Inflammatory macrophage treated with lipopolysaccharide for 4 hours (primary cell): ENCODE results near the gene JARID2.
"Not testable (repeated sequence)": the region's sequence is repeated elsewhere in the genome, so short reads cannot be mapped to it uniquely, and the experiment has no call there.

Experiments
- DNase-seq: peaks from one replicate; pipeline ENCODE4 v3.0.0-alpha.2; 2020

Gene JARID2

DNA sequence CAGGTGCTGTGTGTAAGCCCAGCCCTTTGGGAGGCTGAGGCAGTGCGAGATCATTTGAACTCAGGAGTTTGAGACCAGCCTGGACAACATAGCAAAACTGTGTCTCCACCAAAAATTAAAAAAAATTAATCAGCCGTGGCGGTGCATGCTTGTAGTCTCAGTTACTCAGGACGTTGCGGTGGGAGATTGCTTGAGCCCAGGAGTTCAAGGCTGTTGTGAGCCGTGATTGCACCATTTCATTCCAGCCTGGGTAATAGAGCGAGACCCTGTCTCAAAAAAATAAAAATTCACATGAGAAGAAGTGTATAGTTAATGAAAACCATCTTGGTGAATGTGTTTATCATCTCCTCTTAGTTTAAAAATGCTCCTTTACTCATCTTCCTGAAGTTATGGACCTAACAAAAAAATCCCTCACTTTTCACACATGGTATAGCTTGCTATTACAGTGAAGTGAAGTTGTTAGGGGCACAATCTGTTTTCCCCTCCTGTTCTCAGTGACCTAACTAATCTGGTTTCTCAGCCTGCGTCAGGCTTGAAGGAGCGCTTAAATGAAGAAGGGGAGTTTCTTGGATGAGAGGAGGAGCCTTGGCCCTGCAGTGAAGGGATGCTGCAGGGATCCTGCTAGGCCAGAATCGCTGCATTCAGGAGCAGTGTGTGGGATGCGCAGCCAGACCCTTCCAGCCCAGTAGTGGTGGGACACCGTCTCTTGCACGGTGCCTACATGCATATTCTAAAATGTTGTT is 45.3 kb downstream of the JARID2 start:
- no peak for DNase-seq

DNA sequence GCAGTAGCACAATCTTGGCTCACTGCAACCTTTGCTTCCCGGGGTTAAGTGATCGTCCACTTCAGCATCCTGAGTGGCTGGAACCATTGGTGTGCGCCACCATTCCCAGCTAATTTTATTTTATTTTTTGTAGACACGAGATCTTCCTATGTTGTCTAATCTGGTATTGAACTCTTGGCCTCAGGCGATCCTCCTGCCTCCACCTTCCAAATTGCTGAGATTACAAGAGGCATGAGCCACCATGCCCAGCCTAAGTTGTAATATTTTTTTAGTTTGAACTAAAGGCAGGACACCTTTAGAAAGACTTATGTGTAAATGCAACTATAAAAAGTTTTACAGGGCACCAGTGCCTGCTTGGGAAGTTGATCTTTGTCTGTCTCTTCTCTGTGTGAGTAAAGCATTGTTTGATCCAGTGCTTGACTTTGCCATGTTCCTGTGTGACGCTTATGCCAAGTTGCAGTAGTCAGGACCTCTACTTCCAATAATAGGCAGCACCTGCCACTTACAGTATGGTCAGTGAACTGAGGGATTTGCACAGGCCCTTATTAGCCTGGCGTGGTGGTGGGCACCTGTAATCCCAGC is 46.9 kb downstream of the JARID2 start:
- no peak for DNase-seq

DNA sequence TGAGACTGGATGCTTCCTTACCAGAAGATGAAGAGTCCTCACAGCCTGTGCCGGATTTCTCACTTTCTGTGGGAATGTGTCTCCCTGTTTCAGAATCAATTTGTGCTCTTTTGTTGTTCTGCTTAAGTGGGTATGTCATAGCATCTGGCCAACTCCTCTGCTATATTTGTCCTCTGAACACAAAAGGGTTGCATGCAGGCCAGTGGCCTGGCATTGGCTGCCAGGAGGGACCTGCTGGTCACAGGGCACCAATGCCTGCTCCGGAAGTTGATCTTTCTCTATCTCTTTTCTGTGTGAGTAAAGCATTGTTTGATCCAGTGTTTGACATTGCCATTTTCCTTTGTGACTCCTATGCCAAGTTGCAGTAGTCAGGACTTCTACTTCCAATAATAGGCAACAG is 47.8 kb downstream of the JARID2 start:
- no peak for DNase-seq

DNA sequence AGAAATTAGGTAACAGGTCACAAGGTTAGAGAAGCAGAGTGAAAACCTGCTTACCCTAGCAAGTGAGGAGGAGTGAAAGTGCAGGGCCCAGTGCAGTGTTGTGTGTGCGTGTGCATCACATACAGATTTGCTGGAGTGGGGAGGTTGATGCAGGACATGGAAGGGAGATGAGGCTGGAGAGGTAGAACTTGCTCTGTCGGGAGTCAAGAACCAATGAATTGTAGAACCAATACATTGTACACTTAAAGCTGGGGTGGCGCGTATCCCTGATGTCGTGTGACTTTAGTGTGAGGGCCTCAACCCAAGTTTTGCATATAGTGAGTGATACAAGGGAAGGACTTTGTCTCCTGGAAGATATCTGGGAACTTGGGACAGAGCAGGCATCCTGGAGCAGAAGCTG is 48.6 kb downstream of the JARID2 start:
- DNase-seq = no peak

DNA sequence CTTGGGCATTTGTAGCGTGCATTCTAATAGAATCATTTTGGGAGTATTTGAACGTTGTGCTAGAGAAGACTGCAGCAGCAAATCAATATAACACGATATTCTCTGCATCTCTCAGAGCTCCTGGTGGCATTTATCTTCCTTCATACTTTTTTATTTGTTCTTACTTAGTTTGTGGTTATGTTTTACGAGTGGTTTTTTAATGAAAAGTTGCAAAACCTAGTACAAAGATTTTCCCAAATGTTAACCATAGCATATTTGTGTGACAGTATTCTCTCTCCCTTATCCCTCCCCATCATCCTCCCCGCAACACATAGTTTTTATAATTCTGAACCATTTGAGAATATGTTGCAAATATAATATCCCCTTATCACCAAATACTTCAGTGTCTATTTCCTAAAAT is 50.4 kb downstream of the JARID2 start:
- no peak for DNase-seq

DNA sequence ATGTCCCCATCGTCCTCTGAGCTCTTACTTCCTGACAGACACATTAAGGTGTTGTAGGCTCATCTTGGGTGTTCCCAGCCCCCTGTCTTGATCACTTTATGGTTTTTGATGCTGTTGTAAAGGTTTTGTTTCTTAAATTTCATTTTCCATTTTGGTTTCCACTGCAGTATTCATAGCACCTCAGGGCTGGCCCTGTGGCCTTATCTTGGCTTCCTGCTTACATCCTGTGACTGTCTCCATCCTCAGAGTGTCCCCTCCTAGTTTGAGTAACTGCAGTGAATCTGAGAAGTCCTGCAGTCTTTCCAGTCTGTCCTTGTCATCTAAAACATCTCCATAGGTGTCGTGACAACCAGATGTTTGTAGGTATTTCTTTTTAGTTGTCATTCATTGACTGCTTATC is 50.9 kb downstream of the JARID2 start:
- no peak for DNase-seq

DNA sequence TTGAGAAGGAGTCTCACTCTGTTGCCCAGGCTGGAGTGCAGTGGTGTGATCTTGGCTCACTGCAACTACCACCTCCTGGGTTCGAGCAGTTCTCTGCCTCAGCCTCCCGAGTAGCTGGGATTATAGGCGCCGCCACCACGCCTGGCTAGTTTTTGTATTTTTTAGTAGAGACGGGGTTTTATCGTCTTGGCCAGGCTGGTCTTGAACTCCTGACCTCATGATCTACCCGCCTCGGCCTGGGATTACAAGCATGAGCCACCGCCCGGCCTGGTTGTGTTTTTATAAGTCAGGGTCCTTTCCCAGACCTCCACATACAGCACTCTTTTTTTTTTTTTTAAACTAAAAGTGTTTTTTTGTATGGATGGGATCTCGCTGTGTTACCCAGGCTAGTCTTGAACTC is 51.3 kb downstream of the JARID2 start:
- not testable (repeated sequence) for DNase-seq

DNA sequence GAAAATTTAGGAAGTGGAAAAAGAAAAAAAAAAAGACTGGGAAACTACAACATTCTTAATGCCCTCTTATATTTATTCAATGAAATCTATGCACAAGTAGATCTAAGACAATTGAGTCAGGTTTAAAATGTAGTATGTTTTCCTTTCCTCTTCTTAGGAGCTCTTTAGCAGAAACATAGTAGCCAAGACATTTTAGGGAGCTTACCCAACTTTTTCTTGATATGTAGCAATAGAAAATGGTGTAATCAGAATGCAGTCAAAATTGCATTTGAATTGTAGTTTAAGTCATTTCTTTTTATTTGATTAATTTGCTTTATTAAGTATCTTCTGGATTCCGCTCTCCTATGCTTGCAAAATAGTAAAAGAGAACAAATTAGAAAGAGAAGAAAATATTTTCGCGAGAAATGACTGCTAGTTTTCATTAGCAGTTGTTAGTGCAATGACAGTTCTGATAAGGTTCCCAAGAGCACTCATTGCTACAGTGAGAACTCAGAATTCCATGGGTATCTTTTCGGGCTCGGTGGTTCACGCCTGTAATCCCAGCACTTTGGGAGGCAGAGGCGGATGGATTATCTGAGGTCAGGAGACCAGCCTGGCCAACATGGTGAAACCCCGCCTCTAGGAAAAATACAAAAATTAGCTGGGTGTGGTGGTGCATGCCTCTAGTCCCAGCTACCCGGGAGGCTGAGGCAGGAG is 52.2 kb downstream of the JARID2 start:
- DNase-seq = peak; percentile 56

DNA sequence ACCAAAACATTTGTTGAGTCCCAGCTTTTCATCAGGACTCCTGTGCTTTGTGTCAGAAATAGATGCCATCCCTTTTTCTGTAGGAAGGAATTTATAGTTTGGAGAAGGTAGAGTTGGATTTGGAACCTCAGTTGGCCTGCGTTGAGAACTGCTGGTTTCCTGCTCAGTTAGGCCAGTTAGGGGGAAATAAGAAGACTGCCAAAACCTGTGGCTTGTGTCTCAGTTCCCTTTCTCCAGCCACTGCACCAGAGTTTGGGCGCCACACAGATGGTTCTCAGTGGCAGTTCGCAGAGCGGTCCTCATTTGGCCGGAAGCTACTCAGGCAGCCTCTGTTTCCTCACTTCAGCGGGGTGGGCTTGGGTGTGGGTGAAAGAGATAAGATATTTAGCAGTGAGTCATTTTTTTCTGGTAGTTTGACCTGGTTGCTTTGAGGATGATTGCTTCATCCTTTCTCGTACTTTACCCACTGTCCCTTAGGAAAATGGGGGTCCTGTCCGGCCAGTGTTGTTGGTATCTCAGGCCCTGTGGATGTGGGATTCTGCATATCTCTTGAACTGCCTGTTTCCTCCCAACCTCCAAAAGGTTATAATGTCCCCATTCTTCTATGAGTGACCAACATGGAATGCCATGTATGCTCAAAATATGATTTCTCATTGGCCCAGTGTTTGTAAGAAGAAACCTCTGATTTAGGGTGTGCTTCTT is 53.7 kb downstream of the JARID2 start:
- DNase-seq = peak; percentile 61

DNA sequence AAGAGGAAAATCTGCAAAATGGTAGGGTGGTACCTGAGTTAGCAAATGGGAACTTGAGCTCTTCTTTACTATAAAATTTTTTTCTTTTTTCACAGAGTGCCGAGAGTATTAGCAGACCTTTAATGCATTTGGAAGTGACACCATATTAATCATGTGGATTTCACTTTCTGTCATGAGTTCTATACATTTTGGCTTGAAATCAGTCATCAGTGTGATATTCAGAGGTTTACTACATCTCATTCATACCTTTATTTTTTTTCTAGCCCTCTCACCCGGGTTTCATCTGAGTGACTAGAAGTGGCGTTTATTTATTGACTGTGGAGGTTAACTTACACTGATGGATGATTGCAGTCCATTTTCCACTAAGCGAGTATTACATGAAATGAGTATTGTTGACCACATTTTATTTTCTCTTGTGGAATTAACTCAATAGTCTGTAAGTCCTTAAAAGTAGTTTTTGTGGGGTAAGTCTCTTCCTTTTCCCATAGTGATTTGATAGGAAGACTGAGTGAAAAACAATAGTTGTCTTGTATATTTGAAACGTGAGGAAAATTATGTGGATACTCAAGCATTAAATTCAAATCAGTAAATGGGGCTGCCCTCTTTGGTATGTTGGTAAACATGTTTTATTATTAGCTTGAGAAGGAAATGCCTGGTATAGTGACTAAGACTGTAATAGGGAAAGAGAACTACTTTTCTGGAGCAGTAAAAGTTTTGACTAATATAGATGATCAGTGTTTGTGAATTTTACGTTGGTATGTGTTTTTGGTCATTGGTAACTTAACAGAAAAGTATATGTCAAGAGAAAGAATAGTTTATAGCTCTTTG is 55.5 kb downstream of the JARID2 start:
- DNase-seq = no peak

DNA sequence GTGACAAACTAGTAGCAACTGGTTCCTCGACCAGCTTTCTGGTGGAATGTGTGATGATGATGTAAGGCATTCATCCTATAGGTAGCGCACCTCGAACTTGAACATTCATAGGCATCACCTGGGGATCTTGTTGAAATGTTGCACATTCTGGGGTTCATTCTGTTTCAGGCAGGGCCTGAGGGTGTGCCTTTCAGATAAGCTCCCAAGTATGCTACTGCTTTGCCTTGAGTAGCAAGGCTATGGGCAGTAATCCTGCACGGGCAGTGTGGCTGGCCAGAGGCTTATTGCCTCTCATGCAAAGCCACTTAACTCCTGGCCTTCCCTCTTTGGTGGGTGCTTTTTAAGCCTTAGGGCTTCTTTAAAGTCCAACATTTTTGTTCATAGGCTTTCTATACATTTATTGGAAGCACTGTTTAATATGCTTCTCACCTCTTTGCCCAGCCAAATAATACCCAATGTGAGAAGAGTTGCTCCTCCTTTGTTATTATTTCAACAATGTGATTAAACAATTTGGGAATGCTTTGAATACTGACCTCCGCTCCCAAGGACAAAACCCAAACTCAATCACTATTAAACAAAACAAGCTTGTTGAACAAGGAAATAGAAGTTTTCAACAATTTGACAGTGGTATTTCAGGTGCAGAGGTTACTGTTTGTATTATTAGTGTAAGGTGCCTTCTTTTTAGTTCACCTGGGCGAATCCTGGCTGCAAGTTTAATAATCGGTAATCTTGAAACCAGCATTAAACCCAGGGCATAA is 57.5 kb downstream of the JARID2 start:
- no peak for DNase-seq

DNA sequence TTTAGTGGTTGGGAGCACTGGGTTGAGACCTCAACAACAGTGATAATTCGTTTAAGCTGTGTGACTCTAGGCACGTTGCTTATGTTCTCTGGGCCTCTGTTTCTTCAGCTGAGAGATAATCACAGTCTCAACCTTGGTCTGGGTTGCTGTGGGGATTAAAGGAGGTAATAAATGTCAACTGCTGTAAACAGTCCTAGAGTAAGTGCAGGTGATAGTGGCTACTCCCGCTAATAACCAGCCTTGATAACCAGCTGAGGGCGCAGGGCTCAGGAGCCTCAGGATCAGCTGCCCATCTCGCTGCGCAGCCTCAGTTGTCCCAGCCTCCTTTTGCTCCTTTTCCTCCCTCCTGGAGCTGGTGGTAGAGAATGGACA is 58.0 kb downstream of the JARID2 start:
- no peak for DNase-seq

DNA sequence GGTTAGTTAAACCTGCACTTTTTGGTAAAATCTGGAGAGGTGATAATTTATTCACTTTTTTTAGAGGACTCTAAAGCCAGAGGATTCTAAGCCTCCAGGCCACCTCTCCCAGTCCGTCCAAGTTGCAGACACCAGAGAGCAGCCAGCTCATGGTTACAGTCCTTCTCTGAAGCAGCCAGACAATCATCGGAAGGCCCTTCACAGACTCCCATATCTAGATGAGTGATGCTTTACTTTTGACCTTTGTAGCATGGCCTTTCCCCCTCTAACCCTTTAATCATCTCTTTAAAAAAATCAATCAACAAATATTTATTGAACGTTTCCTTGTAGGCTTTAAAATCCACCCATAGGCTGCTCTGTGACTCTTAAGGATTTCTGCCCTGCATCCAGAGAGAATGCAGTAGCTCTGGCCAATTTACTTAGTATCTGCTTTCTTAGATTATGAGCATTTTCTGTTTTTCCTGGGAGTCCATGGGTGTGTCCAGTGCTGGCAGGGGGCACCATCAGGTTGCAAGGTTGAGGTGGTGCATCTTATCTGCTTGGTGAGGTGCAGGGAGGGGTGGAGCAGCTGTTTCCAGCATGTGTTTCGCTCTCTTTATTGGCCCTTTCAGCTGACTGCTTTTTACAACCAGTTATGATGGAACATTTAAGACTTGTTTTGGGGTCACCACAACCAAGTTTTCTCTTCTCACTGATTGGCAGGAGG is 58.6 kb downstream of the JARID2 start:
- DNase-seq = no peak

DNA sequence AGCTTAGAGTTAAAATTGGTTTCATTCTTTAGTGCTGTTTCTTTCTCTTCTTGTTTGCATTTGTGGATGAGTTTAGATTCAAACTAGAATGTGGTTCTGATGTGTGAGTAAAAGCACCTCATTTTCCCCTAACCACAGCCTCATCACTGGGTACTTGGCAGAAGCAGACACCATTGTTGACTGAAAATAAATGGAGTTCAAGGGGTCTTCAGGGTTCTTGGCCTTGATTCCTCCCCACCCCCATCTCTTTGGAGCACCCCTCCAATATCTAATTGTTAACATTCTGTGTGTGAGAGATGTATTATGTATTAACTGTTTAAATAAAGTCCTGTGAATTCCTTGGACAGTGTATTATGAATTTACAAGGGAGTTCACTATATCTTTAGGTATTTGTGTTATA is 59.6 kb downstream of the JARID2 start:
- no peak for DNase-seq

DNA sequence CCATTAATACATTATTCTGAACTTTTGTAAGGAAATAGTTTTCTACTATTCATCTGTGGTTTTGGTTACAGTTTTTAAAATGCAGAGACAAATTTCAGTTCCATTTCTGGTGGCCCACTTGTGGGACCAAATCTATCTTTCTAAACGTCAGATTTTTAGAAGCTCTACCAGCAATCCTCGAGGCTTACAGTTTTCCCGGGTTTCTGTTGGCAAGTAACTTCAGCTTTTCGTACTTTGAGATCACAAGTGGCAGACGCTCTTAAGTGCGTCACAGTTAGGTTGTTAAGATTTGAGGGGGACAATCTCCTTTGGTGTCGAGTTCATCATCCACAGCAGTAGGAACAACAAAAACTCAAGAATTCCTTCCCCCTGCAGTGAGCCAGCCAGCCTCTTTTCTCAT is 60.0 kb downstream of the JARID2 start:
- no peak for DNase-seq

DNA sequence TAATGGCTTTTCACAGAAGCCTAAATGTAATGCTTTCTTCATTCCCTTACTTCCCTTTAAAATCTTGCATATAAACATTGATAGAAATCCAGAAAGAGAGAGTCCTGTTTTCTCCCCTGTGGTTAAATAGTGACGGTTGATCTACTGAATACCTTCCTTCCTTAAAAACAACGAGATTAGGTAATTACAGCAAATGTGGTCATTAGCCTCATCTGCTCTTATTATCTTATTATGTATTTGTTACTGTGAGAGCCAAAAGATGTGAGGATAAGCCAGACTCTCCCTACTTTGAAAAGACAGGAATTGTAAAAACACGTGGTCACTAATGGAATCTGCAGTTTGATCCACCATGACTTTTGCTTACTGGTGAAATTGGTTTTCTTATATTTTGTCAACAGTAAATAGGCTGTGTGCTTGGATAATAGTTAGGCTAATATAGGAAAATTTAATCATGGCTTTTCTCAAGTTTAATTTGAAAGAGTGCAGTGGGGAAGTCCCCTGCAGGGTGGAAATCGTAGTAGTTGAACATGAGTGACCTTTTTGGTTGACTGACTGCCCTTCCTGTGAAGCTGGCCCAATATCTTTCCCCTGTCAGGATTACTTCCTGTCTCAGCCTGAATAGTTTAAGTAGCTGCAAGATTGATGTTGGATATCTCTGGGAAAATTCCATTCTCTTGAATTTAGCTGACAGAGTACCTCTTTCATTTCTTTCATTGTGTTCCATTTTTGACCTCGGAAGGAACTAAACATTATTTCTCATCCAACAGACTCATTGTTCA is 62.8 kb downstream of the JARID2 start:
- DNase-seq = peak; percentile 48

DNA sequence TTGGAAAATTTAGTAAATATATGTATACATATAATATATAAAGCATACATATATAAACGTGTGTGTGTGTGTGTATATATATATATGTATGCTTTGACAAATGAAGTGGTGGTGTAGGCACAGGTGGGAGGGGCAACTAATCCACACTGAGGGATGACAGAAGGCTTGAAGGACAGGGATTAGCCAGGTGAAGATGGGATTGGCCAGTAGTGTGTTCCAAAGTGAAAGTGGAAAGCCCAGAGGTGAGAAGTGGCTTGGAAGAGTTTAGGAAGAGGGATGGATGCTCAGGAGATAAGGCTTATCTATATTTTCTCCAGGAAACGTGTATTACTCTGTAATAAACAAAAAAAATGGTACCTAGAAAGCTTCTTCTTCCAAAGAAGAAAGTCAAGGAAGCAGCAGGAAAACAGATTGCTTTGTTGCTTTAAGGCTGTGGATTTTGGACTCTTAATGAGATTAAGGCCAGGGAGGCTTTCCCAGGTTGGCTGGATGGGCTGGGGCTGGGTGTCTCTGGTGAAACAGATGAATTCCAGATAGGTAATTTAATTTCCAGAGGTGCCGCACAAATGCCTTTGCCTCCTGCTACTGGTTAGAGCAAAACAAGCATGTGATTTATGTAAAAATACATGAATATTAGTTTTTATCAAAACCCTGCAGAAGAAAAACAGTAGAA is 63.9 kb downstream of the JARID2 start:
- DNase-seq = no peak

DNA sequence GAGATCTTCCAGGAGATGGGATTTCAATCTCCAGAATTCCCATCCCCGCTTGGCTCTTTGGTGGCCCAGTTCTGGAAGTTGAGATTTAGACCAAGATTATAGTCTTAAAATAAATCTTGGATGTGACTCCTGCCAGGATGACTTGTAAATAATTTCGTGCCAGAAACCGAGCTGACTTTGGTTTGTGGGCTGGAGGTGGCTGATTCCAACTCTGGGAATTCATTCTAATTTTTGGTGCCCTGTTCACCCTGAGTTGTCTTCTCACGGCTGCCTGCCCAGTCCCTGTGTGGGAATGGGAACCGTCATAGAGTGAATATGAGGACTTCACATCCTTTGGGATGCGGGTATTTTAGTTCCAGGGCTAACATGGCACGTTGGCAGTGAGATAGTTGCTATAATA is 64.8 kb downstream of the JARID2 start:
- DNase-seq = no peak

DNA sequence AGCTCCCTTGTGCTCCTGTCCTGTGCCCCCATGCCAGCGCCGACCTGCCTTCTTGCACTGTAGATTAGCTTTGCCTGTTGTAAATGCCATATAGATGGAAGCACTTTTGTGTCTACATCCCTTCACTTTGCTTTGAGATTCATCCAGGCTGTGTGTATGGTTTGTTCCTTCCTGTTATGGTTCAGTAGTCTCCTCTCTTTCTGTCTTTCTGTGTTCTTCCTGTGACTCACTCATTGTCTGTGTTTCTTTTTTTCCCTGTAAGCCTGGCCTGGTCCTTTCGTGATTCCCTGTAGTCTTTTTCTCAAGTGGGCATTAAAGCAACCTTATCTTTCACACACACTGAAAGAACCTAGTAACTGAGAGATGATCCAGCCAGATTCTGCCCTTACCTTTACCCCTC is 66.6 kb downstream of the JARID2 start:
- DNase-seq = no peak

DNA sequence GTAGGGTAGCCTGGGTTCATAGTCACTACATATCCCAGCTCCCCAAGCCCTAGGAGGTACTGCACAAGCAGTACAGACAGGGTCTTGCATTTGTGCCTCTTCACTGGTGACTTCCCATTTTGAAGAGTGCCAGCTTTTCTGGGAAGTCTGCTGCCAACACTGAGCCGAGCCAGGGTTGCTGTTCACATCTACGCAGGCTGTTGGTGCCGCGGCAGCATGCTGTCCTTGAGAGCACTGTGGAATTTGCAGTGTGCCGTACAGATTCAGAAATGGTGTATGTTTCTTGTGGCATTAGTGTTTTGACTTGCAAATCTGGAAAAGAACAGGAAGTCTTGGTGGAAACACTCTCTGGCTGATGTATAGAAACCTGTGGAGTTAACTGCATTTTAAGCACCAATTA is 67.5 kb downstream of the JARID2 start:
- DNase-seq = peak; percentile 36
